Activated naive CD8-positive, alpha-beta T cell treated with anti-CD3 and anti-CD28 coated beads, Interleukin-2, amount 50 U/mL, for 24 hours (primary cell): ENCODE measurements around the gene P2RY14.

Experiments used
- ATAC-seq: fragments of 150-1000 bp; cut with Tn5 transposase; one replicate; pipeline ENCODE4 v1.10.0; 2021
- DNase-seq: peaks from one replicate; pipeline ENCODE4 v3.0.0; 2021
- H3K27ac Mint-ChIP-seq: one replicate; pipeline ENCODE4 v1.8.0; 2021; ENCODE audit warnings: mild to moderate bottlenecking, mixed read lengths
- H3K27me3 Mint-ChIP-seq: one replicate; pipeline ENCODE4 v1.8.0; 2021; ENCODE audit warnings: mixed read lengths
- H3K36me3 Mint-ChIP-seq: one replicate; pipeline ENCODE4 v1.8.0; 2021; ENCODE audit warnings: low read depth, mixed read lengths
- H3K4me1 Mint-ChIP-seq: one replicate; pipeline ENCODE4 v1.8.0; 2021; ENCODE audit warnings: mixed read lengths
- H3K4me3 Mint-ChIP-seq: one replicate; pipeline ENCODE4 v1.8.0; 2021; ENCODE audit warnings: mild to moderate bottlenecking, moderate library complexity, mixed read lengths
- H3K9me3 Mint-ChIP-seq: one replicate; pipeline ENCODE4 v1.8.0; 2021; ENCODE audit warnings: mixed read lengths

P2RY14 gene

DNA sequence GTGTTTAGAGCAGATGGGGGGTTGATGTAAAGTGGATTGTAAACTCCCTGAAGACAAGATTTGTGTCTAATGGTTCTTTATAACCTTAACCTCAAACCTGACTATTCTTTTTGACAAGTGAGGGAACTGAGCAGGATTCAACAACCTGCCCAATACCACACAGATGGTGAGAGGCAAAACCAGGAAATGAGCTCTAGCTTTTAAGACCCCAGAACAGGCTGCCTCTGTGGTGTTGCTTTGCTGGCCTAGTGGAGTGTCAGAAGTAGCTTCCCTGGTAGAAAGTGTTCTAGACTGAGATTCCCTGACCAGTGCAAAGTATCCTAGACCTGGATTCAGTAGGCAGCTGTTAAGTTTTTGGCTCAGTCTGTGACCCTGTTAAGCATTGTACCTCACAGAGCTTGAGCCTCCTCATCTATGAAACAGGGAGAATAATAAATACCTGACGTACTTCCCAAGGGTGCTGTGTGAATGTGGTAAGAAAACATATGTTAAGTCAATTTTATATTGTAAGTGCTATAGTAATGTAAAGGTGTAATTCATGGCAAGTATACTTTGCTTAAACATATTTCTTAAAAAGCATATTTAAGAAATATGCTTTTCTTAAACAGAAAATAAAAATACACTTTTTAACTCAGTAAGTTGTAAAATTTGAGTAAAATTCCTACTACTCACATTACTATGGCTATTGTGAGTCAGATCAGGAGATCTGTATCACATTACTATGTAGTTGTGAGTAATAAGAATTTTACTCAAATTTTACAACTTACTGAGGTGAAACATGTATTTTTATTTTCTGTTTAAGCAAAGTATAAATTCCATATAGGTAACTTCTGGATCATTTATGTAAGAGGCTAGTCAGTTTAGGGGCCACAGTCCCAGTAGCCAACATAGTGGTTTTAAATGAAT, 29.5 kb upstream of the P2RY14 start:
- no peaks in the 10 kb centered on the region for H3K9me3 Mint-ChIP-seq
- DNase-seq (no peak), ATAC-seq (no peak)
- H3K4me1 Mint-ChIP-seq, result peaks cover 59% of the 10 kb centered on the region
- H3K36me3 Mint-ChIP-seq, result peaks cover 2% of the 10 kb centered on the region
- peaks cover 6% of the 10 kb centered on the region for H3K27me3 Mint-ChIP-seq
- peak overlapping the region; percentile 70 for H3K27ac Mint-ChIP-seq
- no peak overlapping the region for H3K4me3 Mint-ChIP-seq

DNA sequence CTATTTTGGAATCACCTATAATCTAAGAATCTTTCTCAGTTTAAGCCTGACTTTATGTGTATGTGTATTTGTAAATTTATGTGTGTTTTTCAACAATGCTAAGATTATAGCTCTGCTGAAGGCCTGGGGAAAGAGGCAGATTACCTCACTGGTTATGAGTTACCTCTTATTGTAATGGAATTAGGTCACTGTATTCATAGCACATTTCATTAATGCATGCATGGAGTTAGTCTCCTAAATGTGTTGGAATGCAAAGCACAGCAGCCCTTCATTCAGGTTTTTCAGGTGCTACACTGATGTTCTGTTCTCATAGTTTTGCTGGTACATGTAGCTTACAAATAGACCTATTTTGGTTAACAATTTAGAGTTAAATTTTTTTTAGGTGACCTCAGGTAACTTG, 28.8 kb upstream of the P2RY14 start:
- Mint-ChIP-seq H3K4me3 (no peak overlapping the region), H3K9me3 (no peaks in the 10 kb centered on the region)
- no peak for ATAC-seq

DNA sequence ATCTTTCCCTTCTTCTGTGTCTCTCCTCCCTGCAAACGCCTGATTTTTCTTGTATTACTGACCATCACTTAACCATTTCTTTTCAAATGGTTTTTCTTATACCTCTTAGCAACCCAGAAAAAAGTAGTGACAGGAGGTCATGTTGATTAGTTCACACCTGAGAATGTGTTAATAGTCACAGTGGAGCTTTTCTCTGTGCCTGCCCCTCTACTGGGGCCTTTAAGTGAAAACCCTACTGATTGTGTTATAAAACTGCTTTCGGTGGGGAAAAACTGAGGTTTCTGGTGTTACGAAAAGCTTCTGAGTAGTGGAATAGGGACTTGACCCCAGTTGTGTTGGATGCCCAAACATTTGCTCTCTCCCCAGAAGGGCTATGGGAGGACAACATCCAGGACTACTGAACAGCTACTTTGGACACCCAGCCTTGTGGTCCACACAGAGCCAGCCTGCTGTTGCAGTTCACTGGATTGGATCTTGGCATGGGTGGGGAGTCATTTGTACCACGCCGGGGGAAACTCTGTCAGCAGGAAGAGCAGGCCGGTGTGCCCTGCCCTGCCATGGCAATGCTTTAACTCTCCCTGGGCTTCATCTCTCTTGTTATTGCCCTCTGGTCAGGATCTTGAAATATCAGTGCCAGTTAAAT, 27.9 kb upstream of the P2RY14 start:
- H3K9me3 Mint-ChIP-seq, result no peaks in the 10 kb centered on the region
- H3K27ac Mint-ChIP-seq, result peak overlapping the region; percentile 85
- peaks cover 72% of the 10 kb centered on the region for H3K4me1 Mint-ChIP-seq
- H3K4me3 Mint-ChIP-seq, result peak overlapping the region; percentile 52
- peaks cover 2% of the 10 kb centered on the region for H3K36me3 Mint-ChIP-seq
- ATAC-seq (no peak), DNase-seq (no peak)
- H3K27me3 Mint-ChIP-seq, result peaks cover 14% of the 10 kb centered on the region

More for the DNA sequence above, 28.8 kb upstream of the P2RY14 start:
- Mint-ChIP-seq H3K36me3 (peaks cover 2% of the 10 kb centered on the region), H3K27me3 (peaks cover 11% of the 10 kb centered on the region), H3K27ac (peak overlapping the region; percentile 85), H3K4me1 (peaks cover 64% of the 10 kb centered on the region)
- DNase-seq, result no peak

GRCh38 chr3:151305775-151306151, 27.4 kb upstream of the P2RY14 start:
- Mint-ChIP-seq H3K9me3 (no peaks in the 10 kb centered on the region), H3K27me3 (peaks cover 16% of the 10 kb centered on the region), H3K4me3 (peak overlapping the region; percentile 52), H3K4me1 (peaks cover 76% of the 10 kb centered on the region), H3K27ac (peak overlapping the region; percentile 85), H3K36me3 (peaks cover 2% of the 10 kb centered on the region)
- ATAC-seq (no peak), DNase-seq (no peak)

DNA sequence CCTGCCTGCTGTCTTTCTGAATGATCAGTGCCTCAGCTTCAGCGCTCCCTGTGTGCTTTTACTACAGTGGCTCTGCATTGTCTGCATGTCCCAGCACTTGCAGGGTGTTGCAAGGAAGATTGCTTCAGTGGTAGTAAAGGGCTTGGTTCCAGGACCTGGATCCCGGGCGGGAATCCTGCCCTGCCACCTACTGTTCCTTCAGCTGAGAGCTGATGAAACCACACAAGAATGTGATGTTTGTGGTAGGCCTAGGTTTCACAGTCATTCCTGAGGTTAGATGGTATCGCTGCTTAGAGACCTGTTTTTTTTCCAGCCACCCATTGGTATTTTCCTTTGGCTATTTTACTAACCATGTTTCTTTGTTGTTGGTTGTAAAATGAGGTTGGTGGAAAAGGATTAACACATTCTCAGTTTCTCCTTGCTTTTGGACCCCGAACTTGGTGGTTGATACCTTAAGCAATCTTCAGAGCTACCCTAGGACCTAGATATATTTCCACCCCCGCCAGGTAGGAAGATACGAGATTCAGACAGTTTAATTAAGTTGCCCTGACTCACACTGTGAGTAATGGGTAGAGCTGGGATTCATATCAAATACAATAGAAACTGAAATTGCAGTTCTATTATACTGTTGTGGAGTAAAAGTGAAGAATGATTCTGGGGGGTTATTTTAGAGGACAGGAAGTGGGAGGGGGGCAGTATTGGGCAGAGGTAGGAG, 26.9 kb upstream of the P2RY14 start:
- H3K27me3 Mint-ChIP-seq, result peaks cover 18% of the 10 kb centered on the region
- no peaks in the 10 kb centered on the region for H3K9me3 Mint-ChIP-seq
- peaks cover 80% of the 10 kb centered on the region for H3K4me1 Mint-ChIP-seq
- peak overlapping the region; percentile 85 for H3K27ac Mint-ChIP-seq
- H3K4me3 Mint-ChIP-seq, result peak overlapping the region; percentile 52
- ATAC-seq (peak; percentile 90), DNase-seq (no peak)
- H3K36me3 Mint-ChIP-seq, result peaks cover 2% of the 10 kb centered on the region

DNA sequence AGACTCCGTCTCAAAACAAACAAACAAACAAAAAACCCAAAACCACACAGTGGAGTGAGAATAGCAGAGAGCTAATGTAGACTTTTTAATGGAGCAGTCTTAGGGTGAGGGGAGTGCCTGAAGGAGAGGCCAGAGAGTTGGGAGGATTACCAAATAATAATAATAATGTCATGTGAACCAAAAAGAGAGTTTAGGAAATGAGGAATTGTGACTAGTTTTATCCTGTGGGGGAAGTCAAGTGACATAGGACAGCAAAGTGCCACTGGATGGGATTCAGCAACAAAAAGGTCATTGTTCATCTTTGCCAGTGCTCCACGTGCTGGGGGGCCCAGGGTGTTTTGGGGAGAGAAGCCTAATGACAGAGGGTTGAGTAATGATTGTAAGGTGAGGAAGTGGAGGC, 25.4 kb upstream of the P2RY14 start:
- Mint-ChIP-seq H3K4me3 (no peak overlapping the region), H3K27me3 (peaks cover 18% of the 10 kb centered on the region), H3K36me3 (peaks cover 2% of the 10 kb centered on the region), H3K4me1 (peaks cover 78% of the 10 kb centered on the region), H3K27ac (peak overlapping the region; percentile 86), H3K9me3 (no peaks in the 10 kb centered on the region)
- DNase-seq (no peak), ATAC-seq (no peak)

GRCh38 chr3:151301787-151302186, 23.4 kb upstream of the P2RY14 start:
- Mint-ChIP-seq H3K4me1 (peaks cover 60% of the 10 kb centered on the region), H3K27ac (no peak overlapping the region), H3K4me3 (no peak overlapping the region), H3K27me3 (peaks cover 18% of the 10 kb centered on the region), H3K9me3 (no peaks in the 10 kb centered on the region), H3K36me3 (peaks cover 2% of the 10 kb centered on the region)
- ATAC-seq (peak; percentile 18), DNase-seq (no peak)

DNA sequence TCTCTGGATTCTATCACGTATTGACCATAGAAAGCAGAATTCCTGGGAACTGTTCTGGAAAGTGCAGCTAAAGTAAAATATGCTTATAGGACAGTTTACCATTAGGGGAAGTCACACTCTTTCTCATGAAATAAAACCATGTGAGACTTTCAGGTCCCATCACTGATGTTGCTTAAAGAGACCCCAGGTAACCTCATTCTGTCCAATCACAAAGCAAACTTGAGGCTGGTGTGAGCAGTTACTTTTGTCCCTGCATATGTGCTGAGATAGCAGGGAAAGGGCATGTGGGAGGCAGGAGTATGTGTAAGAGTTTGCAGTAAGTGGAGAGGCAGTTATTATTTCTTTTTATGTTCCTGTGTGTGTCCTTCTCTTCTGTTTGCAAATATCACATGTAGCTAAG, 22.2 kb upstream of the P2RY14 start:
- no peak overlapping the region for H3K4me3 Mint-ChIP-seq
- H3K4me1 Mint-ChIP-seq, result peaks cover 47% of the 10 kb centered on the region
- no peak overlapping the region for H3K27ac Mint-ChIP-seq
- H3K36me3 Mint-ChIP-seq, result peaks cover 2% of the 10 kb centered on the region
- ATAC-seq (no peak), DNase-seq (no peak)
- no peaks in the 10 kb centered on the region for H3K9me3 Mint-ChIP-seq
- H3K27me3 Mint-ChIP-seq, result peaks cover 18% of the 10 kb centered on the region

DNA sequence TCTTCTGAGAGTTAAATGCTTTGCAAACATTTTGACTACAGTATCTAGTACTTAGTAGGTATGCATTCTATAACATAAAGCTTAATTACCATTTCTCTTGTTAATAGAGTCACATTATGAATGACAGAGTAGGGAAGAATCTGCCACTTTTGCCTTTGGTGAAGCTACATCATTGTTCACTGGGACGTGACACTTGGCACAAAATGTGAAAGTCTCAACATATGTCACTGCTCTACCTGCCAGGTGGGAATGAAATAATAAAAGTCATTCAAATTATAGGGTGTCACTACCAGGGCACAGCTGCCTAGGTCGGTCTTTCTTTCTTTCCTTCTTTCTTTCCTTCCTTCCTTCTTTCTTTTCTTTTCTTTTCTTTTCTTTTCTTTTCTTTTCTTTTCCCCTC, 20.7 kb upstream of the P2RY14 start:
- no peaks in the 10 kb centered on the region for H3K9me3 Mint-ChIP-seq
- DNase-seq, result no peak
- H3K27me3 Mint-ChIP-seq, result peaks cover 18% of the 10 kb centered on the region
- H3K4me1 Mint-ChIP-seq, result peaks cover 32% of the 10 kb centered on the region
- H3K36me3 Mint-ChIP-seq, result peaks cover 2% of the 10 kb centered on the region
- no peak overlapping the region for H3K27ac Mint-ChIP-seq
- ATAC-seq, result no peak
- no peak overlapping the region for H3K4me3 Mint-ChIP-seq

GRCh38 chr3:151297429-151297828, 19.1 kb upstream of the P2RY14 start:
- Mint-ChIP-seq H3K4me1 (peaks cover 17% of the 10 kb centered on the region), H3K4me3 (no peak overlapping the region), H3K36me3 (no peaks in the 10 kb centered on the region), H3K27ac (no peak overlapping the region), H3K27me3 (peaks cover 8% of the 10 kb centered on the region), H3K9me3 (no peaks in the 10 kb centered on the region)
- no peak for ATAC-seq
- DNase-seq, result no peak

GRCh38 chr3:151296226-151296625, 17.9 kb upstream of the P2RY14 start:
- Mint-ChIP-seq H3K27ac (no peak overlapping the region), H3K9me3 (no peaks in the 10 kb centered on the region)

DNA sequence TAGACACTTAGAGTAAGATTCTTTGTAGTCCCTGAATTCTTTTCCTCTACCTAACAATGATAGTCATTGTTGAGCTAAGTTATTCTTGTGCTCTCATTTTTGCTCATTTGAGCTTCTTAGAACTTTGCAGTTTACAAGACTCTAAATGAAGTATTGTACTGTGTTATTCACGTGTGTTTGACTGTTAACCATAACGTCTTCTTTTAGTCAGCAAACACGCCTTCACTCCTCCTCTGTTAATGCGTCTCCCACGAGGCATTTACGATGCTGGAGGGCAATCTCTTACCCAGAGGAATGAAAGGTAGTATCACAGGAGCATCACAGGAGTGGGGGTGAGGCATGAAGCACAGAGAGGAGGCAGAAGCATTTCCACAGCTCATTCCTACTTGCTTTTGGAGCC, 14.8 kb upstream of the P2RY14 start:
- Mint-ChIP-seq H3K36me3 (no peaks in the 10 kb centered on the region), H3K9me3 (no peaks in the 10 kb centered on the region), H3K27ac (no peak overlapping the region), H3K27me3 (no peaks in the 10 kb centered on the region), H3K4me3 (no peak overlapping the region), H3K4me1 (no peaks in the 10 kb centered on the region)
- ATAC-seq (no peak), DNase-seq (no peak)

More at GRCh38 chr3:151296226-151296625, 17.9 kb upstream of the P2RY14 start:
- Mint-ChIP-seq H3K27me3 (peaks cover 5% of the 10 kb centered on the region), H3K36me3 (no peaks in the 10 kb centered on the region), H3K4me3 (no peak overlapping the region), H3K4me1 (peaks cover 7% of the 10 kb centered on the region)
- DNase-seq (no peak), ATAC-seq (no peak)

GRCh38 chr3:151290673-151291072, 12.3 kb upstream of the P2RY14 start:
- no peaks in the 10 kb centered on the region for H3K4me1 Mint-ChIP-seq
- no peak for ATAC-seq

DNA sequence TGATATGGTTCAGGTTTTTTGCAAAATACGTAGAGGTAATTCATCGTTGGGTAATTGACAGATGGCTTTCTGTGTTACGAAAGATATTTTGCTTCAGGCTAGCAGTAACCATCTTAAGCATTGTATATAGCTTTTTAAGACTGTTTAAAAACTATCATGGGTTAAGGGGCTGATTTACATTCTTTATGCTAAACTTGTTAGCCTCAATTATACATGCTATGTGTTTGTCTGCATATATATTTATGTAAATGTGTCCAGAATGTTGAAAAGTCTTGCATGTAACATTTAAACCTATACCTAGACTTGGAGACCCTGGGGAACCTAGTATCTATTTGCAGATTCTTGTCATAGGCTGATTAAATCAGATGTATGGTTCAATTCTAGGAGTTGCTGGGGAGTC, 11.1 kb upstream of the P2RY14 start:
- peaks cover 2% of the 10 kb centered on the region for H3K4me1 Mint-ChIP-seq
- no peak overlapping the region for H3K27ac Mint-ChIP-seq
- no peaks in the 10 kb centered on the region for H3K27me3 Mint-ChIP-seq
- no peak for ATAC-seq
- no peaks in the 10 kb centered on the region for H3K9me3 Mint-ChIP-seq
- no peak overlapping the region for H3K4me3 Mint-ChIP-seq
- no peak for DNase-seq
- no peaks in the 10 kb centered on the region for H3K36me3 Mint-ChIP-seq

More at GRCh38 chr3:151290673-151291072, 12.3 kb upstream of the P2RY14 start:
- DNase-seq, result no peak
- H3K27ac Mint-ChIP-seq, result no peak overlapping the region
- no peak overlapping the region for H3K4me3 Mint-ChIP-seq
- H3K27me3 Mint-ChIP-seq, result no peaks in the 10 kb centered on the region
- no peaks in the 10 kb centered on the region for H3K36me3 Mint-ChIP-seq
- no peaks in the 10 kb centered on the region for H3K9me3 Mint-ChIP-seq
